ENCODE data around the gene CLEC16A. TPM values are rescaled to one million over a fixed set of nuclear protein-coding genes. Genes with fewer than 3 reads are reported as not detected.

CLEC16A gene
- total RNA-seq, 4 donors from 2014 or later, result 20.3 to 25.7 (median 25.1) TPM

DNA sequence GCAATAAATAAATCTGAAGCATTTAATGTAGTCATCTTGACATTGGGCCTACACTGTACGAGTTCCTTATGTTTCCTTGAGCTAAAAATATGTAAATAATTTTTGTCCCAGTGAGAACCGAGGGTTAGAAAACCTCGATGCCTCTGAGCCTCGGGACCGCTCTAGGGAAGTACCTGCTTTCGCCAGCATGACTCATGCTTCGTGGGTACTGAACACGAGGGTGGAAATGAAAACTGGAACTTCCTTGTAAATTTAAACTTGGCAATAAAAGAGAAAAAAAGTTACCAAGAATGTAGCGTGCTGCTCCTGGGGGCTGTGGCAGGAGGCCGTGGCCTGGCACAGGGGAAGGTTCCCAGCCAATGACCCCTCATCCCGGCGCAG lies 237.5 kb downstream of the CLEC16A start:
- Histone ChIP-seq H3K4me3 (no peak overlapping the region), H3K36me3 (peaks cover 3 to 32% (median 6%) of the 10 kb centered on the region in 3 donors), H3K27ac (peak overlapping the region; percentile 23 to 52 (median 44)), H3K4me1 (peaks cover 23 to 29% (median 24%) of the 10 kb centered on the region in 3 donors), H3K9me3 (no peaks in the 10 kb centered on the region), H3K27me3 (no peaks in the 10 kb centered on the region)
- no peak for DNase-seq
- TF ChIP-seq CTCF (IDR thresholded peaks at IDR 0.05), result no peak
- intact Hi-C loops (cut with DNase I), result no loop called here
- 13% methylated on average over 5 to 11 of the region's 12 CpGs for WGBS, 2 donors

DNA sequence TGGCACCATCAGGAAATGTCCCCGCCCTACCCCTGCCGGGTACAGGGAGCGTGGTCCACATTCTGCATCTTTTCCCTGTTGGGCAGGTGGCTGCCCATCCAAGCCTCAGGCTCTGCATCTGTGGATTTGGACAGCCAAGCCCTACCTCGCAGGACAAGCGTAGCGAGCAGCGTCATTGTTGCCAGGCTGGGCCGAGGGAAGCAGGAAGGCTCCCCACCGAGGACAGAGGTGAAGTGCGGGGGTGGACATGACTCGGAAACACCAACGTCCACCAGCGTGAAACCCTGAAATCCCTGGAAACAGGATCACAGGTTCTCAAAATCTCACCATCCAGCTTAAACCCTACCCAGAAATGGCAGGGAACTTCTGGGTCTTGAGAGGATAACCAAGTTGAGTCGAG lies 238.0 kb downstream of the CLEC16A start:
- H3K4me3 ChIP-seq, result no peak overlapping the region

GRCh38 chr16:11183035-11183812 lies 238.9 kb downstream of the CLEC16A start:
- no peak for DNase-seq
- Histone ChIP-seq H3K9me3 (no peaks in the 10 kb centered on the region), H3K27ac (no peak overlapping the region), H3K4me1 (peaks cover 23 to 29% (median 24%) of the 10 kb centered on the region in 3 donors), H3K4me3 (no peak overlapping the region), H3K27me3 (no peaks in the 10 kb centered on the region), H3K36me3 (peaks cover 3 to 28% (median 6%) of the 10 kb centered on the region in 3 donors)
- 78 to 83% methylated on average over 9 to 14 of the region's 25 CpGs for WGBS, 2 donors
- TF ChIP-seq CTCF (IDR thresholded peaks at IDR 0.05) (no peak), POLR2A (IDR thresholded peaks at IDR 0.05) (no peak)
- intact Hi-C loops (cut with DNase I), result no loop called here

More for the DNA sequence above, 238.0 kb downstream of the CLEC16A start:
- 53 to 55% methylated on average over 6 to 7 of the region's 14 CpGs for WGBS, 2 donors
- Histone ChIP-seq H3K9me3 (no peaks in the 10 kb centered on the region), H3K36me3 (peaks cover 3 to 32% (median 6%) of the 10 kb centered on the region in 3 donors), H3K4me1 (peaks cover 23 to 29% (median 24%) of the 10 kb centered on the region in 3 donors), H3K27me3 (no peaks in the 10 kb centered on the region), H3K27ac (peak overlapping the region in 1 of 4 donors; percentile 40)
- DNase-seq, result no peak
- TF ChIP-seq CTCF (IDR thresholded peaks at IDR 0.05) (no peak), POLR2A (IDR thresholded peaks at IDR 0.05) (no peak)
- intact Hi-C loops (cut with DNase I), result no loop called here

GRCh38 chr16:11183951-11184350 lies 239.6 kb downstream of the CLEC16A start:
- DNase-seq, result no peak
- no peak for TF ChIP-seq CTCF (IDR thresholded peaks at IDR 0.05)
- no peak for TF ChIP-seq POLR2A (IDR thresholded peaks at IDR 0.05)
- no peak overlapping the region for H3K27ac ChIP-seq
- H3K27me3 ChIP-seq, result no peaks in the 10 kb centered on the region
- no peaks in the 10 kb centered on the region for H3K9me3 ChIP-seq
- 71 to 75% methylated on average over 10 of the region's 10 CpGs for WGBS, 2 donors
- H3K36me3 ChIP-seq, result peaks cover 0 to 21% (median 0%) of the 10 kb centered on the region in 3 donors
- H3K4me3 ChIP-seq, result no peak overlapping the region
- intact Hi-C loops (cut with DNase I), result no loop called here
- peaks cover 26 to 35% (median 28%) of the 10 kb centered on the region in 3 donors for H3K4me1 ChIP-seq

- Histone ChIP-seq H3K4me3 (no peak overlapping the region), H3K27ac (no peak overlapping the region), H3K27me3 (peaks cover 0 to 20% (median 0%) of the 10 kb centered on the region in 4 donors), H3K36me3 (no peaks in the 10 kb centered on the region), H3K4me1 (peaks cover 5 to 18% (median 7%) of the 10 kb centered on the region in 3 donors), H3K9me3 (no peaks in the 10 kb centered on the region)
- WGBS, 2 donors, result 82 to 83% methylated on average over 6 of the region's 6 CpGs
- TF ChIP-seq CTCF (IDR thresholded peaks at IDR 0.05) (no peak), POLR2A (IDR thresholded peaks at IDR 0.05) (no peak)
- DNase-seq, result no peak
- intact Hi-C loops (cut with DNase I), result no loop called here
Measured at GRCh38 chr16:11187522-11188023, 243.2 kb downstream of the CLEC16A start.
